ENCODE measurements around the gene KCTD19.
"Not testable (repeated sequence)": the region's sequence is repeated elsewhere in the genome, so short reads cannot be mapped to it uniquely, and the experiment has no call there.

The KCTD19 gene

GRCh38 chr16:67326472-67327309, at the start of gene KCTD19, which contains the start of gene LRRC36:
TSS of gene KCTD19 (minus strand) at chr16:67326741. CDS start at chr16:67326707, 34 bp downstream.
TSS of gene LRRC36 (plus strand) at chr16:67326815. CDS start at chr16:67326863, 48 bp downstream.
- peak; percentile 81 for DNase-seq

- DNase-seq, result not testable (repeated sequence)
Observed at GRCh38 chr16:67376012-67376411, 49.5 kb upstream of the KCTD19 start.

DNA sequence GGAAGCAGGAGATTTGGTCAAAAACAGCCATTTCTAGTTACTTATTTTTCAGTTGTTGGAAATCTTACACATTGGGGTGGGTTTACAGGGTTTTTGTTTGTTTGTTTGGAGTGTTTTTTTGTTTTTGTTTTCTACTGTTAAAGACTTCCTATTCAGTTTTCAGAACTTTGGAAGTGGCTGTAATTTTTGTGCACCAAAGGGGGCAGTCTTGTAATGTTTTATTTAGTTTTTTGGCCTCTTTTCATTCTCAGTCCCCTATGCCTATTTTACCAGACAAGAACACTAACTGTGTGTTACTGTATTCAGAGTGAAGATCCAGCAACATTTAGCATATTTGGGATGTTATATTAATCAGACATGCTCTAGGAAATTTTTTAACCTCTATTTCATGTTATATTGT, 46.1 kb upstream of the KCTD19 start:
- peak; percentile 67 for DNase-seq

DNA sequence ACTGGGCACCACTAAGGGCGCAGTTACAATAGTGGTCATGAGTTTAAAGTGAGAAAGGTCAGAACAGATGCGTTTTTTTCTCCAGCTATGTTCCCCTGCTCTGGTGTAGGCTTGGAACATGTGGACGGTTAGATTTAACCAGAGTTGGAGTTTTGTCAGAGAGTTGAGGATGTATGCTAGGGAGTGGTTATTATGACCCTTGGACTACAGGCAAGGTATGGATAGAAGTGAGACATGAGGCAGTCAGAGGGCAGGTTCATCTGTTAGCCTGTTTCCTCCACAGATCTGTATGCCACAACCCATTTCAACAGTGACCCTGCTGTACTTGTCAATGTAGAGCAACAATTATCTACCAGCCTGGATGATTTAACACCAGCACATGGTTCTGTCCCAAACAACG, 44.1 kb upstream of the KCTD19 start:
- no peak for DNase-seq

DNA sequence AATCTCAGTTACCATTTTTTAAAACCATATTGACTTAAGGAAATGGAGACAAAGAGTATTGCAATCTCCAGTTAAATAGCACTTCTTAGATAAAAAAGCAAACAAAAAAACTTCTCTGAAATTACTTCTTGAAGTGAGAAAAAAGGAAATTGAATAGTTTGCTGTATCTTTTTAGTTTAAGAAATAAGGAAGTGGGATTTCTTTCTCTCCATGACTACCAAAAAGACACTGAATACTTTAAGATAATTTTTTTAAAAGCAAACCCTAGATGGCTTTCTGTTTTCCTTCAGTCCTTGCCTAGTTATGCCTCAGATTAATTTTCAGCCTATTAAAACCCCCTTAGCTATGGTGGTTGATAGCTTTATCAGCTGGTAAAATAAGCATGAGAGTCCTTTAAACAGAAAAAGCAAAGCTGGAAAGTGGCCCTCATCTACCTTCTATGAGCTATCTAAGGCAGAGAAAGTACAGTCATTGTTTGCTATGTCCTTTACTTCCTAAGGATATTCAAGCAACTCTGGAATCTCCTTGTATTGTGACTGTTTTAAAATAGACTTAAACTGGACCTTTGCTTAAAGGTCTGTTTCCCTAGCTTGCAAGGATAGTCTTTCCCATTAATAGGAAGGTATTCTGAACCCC, 38.2 kb upstream of the KCTD19 start:
- peak; percentile 49 for DNase-seq

DNA sequence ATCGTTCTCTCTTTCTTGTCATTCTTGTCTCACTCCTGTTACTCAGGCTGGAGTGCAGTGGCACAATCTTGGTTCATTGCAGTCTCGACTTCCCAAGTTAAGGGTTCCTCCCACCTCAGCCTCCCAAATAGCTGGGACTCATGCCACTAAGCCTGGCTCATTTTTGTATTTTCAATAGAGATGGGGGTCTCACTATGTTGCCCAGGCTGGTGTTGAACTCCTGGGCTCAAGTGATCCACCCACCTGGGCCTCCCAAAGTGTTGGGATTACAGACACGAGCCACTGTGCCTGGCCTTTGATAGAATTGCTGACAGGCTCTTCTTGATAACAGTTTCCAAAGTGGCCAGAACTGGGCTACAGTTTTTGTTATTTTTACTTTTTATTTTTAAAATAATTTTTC, 34.5 kb upstream of the KCTD19 start:
- no peak for DNase-seq

DNA sequence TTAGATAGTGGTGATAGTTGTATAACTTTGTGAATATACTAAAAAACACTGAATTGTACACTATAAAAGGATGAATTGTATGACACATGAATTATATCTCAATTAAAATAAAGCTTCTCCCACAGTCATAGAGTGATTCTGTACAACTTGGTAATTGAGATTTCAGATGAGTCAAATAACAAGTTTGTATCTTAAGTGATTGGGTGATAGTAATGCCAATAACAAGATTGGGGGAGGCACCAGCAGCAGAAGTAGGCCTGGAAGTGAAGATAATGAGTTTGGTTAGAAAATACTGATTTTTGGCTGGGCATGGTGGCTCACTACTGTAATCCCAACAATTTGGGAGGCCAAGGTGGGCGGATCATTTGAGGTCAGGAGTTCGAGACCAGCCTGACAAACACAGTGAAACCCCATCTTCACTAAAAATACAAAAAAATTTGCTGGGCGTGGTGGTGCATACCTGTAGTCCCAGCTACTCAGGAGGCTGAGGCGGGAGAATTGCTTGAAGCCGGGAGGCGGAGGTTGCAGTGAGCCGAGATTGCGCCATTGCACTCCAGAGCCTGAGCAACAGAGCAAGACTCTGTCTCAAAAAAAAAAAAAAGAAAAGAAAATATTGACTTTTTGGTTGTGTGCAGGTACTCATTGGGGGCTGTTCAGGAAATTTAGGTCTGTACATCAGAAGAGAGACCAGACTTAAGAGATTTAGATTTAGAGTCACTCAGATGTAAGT, 33.2 kb upstream of the KCTD19 start:
- DNase-seq, result peak; percentile 36

DNA sequence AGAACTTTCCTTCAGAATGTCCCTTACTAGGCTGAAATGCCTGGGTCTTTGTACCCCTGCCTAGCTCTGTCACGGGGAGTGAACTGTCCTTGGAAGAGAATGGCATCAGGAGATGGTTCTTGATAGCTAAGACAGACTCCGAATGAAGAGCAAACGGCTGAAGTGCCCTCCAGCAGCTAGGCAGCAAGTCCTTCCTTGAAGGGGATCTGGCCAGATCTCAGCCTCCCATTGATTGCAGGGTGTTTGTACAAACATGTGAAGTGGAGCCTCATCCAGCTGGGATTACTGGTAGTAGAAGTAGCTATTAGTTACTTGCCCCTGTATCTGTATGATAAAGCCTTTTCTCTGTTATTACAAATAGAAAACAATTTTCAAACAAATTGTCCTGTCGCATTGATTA, 31.0 kb upstream of the KCTD19 start:
- peak; percentile 19 for DNase-seq

GRCh38 chr16:67356396-67356795, 29.9 kb upstream of the KCTD19 start:
- DNase-seq, result no peak

- not testable (repeated sequence) for DNase-seq
Observed at GRCh38 chr16:67352463-67352862, 25.9 kb upstream of the KCTD19 start.

DNA sequence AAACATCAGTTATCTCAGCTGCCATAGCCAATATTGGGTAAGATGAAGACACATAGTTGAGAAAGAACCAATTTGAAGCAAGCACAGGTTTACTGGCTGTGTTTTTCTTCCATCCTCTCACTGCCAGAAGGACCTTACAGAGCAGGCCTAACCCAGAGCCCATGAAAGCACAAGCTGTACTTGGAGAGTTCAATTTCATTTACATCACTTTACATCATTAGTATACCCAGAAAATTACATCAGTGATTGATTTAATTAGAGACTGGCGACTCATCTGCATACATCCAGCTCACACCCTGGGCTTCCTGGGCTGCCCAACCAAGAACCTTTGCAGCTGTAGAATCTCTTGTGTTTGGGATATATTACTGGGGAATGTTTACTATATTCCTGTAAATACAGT, 23.8 kb upstream of the KCTD19 start:
- DNase-seq, result no peak

DNA sequence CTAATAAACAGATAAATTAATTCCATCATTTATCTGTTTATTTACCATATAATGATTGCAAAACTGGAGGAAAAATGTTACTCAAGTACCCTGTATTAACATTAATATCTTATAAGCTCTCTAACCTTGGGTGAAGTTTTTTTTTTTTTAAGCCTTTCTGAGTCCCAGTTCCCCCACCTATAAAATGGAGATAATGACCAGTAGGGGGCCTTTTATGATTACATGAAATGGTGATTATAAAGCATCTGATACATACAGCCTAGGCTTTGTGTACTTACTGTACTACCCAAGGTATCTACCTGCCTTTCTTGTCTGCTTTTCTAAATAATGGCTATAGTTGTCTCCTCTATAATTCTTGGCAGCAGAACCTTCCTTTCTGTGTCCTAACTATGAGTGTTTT, 22.6 kb upstream of the KCTD19 start:
- peak; percentile 83 for DNase-seq

DNA sequence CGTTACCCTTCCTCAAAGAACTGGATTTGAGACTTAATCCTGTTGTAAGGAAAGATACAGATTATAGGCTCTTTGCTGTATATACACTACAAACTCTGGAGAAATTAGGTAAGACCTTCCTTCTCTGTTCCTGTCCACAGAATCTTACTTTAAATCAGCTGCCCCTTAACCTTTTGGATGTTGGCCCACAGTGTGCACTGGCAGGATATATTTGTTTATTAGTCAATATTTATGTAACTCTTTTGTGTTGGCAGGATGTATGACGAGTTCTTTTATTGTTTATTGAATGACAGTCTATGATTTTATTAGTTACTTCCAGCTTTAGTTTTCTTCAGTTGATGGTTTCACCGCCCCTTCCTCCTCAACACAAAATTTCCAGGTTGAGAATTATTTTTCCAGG, 19.8 kb upstream of the KCTD19 start:
- no peak for DNase-seq

GRCh38 chr16:67345401-67345800, 18.9 kb upstream of the KCTD19 start:
- no peak for DNase-seq

GRCh38 chr16:67342616-67343015, 16.1 kb upstream of the KCTD19 start:
- DNase-seq, result no peak

- no peak for DNase-seq
Observed at GRCh38 chr16:67341250-67341649, 14.7 kb upstream of the KCTD19 start.

GRCh38 chr16:67339453-67339852, 12.9 kb upstream of the KCTD19 start:
- DNase-seq, result peak; percentile 46

DNA sequence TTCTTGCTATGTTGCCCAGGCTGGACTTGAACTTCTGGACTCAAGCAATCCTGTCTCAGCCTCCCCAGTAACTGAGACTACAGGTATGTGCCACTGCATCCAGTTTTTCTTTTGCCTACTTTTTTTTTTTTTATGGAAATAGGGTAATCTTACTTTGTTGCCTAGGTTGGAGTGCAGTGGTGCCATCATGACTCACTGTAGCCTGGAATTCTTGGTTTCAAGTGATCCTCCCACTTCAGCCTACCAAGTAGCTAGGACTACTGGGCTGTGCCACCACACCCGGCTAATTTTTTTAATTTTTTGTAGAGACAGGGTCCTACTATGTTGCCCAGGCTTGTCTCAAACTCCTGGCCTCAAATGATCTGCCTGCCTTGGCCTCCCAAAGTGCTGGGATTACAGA, 10.1 kb upstream of the KCTD19 start:
- no peak for DNase-seq

DNA sequence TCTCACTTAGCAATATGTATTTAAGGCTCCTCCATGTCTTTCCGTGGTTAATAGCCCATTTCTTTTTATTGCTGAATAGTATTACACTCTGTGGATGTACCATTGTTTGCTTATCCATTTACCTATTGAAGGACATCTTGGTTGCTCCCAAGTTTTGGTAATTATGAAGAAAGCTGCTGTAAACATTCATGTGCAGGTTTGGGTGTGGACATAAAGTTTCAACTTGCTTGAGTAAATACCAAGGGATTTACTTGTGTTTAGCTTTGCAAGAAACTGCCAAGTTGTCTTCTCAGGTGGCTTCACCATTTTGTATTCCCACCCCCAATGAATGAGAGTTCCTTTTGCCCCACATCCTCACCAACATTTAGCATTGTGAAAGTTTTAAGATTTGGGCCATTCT, 9.6 kb upstream of the KCTD19 start:
- DNase-seq, result no peak

- DNase-seq, result no peak
Observed at GRCh38 chr16:67333315-67333714, 6.8 kb upstream of the KCTD19 start.

GRCh38 chr16:67329901-67330300, 3.4 kb upstream of the KCTD19 start:
- DNase-seq, result no peak

GRCh38 chr16:67327743-67328142, 1.2 kb upstream of the KCTD19 start:
- no peak for DNase-seq

DNA sequence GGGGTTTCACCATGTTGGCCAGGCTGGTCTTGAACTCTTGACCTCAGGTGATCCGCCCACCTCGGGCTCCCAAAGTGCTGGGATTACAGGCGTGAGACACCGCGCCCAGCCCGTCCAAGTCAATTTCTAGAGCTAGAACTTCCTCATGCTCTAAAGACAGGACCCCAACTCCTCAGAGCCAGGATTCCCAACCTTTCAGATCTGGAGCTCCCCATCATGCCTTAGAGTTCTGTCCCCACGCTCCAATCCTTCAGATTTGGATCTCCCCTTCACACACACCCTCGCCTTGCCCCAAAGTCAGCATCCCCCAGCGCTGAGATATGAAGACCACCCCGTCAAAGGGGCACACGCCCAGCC, 448 bp downstream of the KCTD19 start:
- DNase-seq, result no peak

- no peak for DNase-seq
Observed at GRCh38 chr16:67317853-67318252, 8.7 kb downstream of the KCTD19 start.

All from hematopoietic multipotent progenitor cell treated with erythropoietin and hydrocortisone succinate and interleukin-3 and kit ligand, for 4 days (in vitro differentiated cells).